Inferior parietal cortex (tissue), 1 donor: Measurements from ENCODE around the gene CRIM1.

Experiments
- DNase-seq: peaks from one replicate; pipeline ENCODE4 v3.0.0-alpha.2; 2016; ENCODE audit errors: extremely low spot score

Gene CRIM1

GRCh38 chr2:36516136-36516870, 160.7 kb downstream of the CRIM1 start:
- no peak for DNase-seq

- DNase-seq = no peak
Measured at GRCh38 chr2:36520431-36520830, 164.9 kb downstream of the CRIM1 start.

GRCh38 chr2:36523153-36523552, 167.6 kb downstream of the CRIM1 start:
- no peak for DNase-seq

- no peak for DNase-seq
Measured at GRCh38 chr2:36525245-36525644, 169.7 kb downstream of the CRIM1 start.

- no peak for DNase-seq
Measured at GRCh38 chr2:36526226-36526625, 170.6 kb downstream of the CRIM1 start.

GRCh38 chr2:36528274-36528673, 172.7 kb downstream of the CRIM1 start:
- DNase-seq = no peak

- no peak for DNase-seq
Measured at GRCh38 chr2:36528766-36529392, 173.3 kb downstream of the CRIM1 start.

GRCh38 chr2:36530178-36530982, 174.8 kb downstream of the CRIM1 start:
- no peak for DNase-seq

GRCh38 chr2:36530983-36531354, 175.4 kb downstream of the CRIM1 start:
- DNase-seq = no peak

GRCh38 chr2:36534275-36534799, 178.8 kb downstream of the CRIM1 start:
- no peak for DNase-seq

- DNase-seq = no peak
Measured at GRCh38 chr2:36535099-36535498, 179.5 kb downstream of the CRIM1 start.

GRCh38 chr2:36536776-36537175, 181.2 kb downstream of the CRIM1 start:
- DNase-seq = no peak

GRCh38 chr2:36538335-36538734, 182.8 kb downstream of the CRIM1 start:
- DNase-seq = peak; percentile 56

- no peak for DNase-seq
Measured at GRCh38 chr2:36539631-36540030, 184.1 kb downstream of the CRIM1 start.

GRCh38 chr2:36540986-36541754, 185.6 kb downstream of the CRIM1 start:
- DNase-seq = no peak

GRCh38 chr2:36541891-36542595, 186.5 kb downstream of the CRIM1 start:
- DNase-seq = no peak

GRCh38 chr2:36544638-36545338, 189.2 kb downstream of the CRIM1 start:
- no peak for DNase-seq

GRCh38 chr2:36545871-36546416, 190.4 kb downstream of the CRIM1 start:
- DNase-seq = no peak

- no peak for DNase-seq
Measured at GRCh38 chr2:36547906-36548305, 192.3 kb downstream of the CRIM1 start.

GRCh38 chr2:36549165-36549574, 193.6 kb downstream of the CRIM1 start:
- DNase-seq = no peak
